Liver (tissue), 3 donors: ENCODE results near the gene PIAS1.

ENCODE experiments used
- CTCF ChIP-seq: fragments of 150-350 bp; IDR thresholded peaks from 2 replicates; pipeline ENCODE4 v1.5.1; 2017; ENCODE audit warnings: improper control_type of control experiment, low read depth, low read length; ENCODE audit not compliant: missing input control
- FOXA1 ChIP-seq: IDR thresholded peaks from 2 replicates; pipeline ENCODE4 v1.6.1; 2016; ENCODE audit warnings: antibody characterized with exemption
- JUND ChIP-seq, 2 donors: IDR thresholded peaks; 2 replicates each; pipeline ENCODE4 v1.6.1; 2016; ENCODE audit warnings: antibody characterized with exemption in 2 of 2
- MAX ChIP-seq: IDR thresholded peaks from 2 replicates; pipeline ENCODE4 v1.6.1; 2016; ENCODE audit warnings: antibody characterized with exemption
- RAD21 ChIP-seq, 2 donors: IDR thresholded peaks; 2 replicates each; pipeline ENCODE4 v1.6.1; 2016; ENCODE audit warnings: antibody characterized with exemption in 2 of 2, mild to moderate bottlenecking in 2 of 2
- SP1 ChIP-seq: IDR thresholded peaks from 2 replicates; pipeline ENCODE4 v1.6.1; 2018; ENCODE audit warnings: antibody characterized with exemption, mild to moderate bottlenecking
- TAF1 ChIP-seq: conservative IDR thresholded peaks from 2 replicates; pipeline ENCODE4 v1.6.1; 2016; ENCODE audit warnings: antibody characterized with exemption, mild to moderate bottlenecking
- YY1 ChIP-seq: IDR thresholded peaks from 2 replicates; pipeline ENCODE4 v1.6.1; 2016; ENCODE audit warnings: antibody characterized with exemption, mild to moderate bottlenecking
- ZBTB33 ChIP-seq: IDR thresholded peaks from 2 replicates; pipeline ENCODE4 v1.6.1; 2016; ENCODE audit warnings: antibody characterized with exemption
- donor health status: healthy.
- donor health status: healthy.

GRCh38 chr15:68197170-68197492, 143.0 kb downstream of the PIAS1 start:
- TF ChIP-seq TAF1 (no peak), CTCF (no peak), RAD21 (IDR thresholded peaks at IDR 0.05) (no peak), SP1 (no peak), YY1 (no peak), FOXA1 (no peak), MAX (no peak), ZBTB33 (no peak), JUND (IDR thresholded peaks at IDR 0.05) (no peak)
